Activated B cell treated with CpG ODN at 0.5 μM for 24 hours (primary cell): ENCODE results near the gene PSMD14. TPM values are rescaled to one million over a fixed set of nuclear protein-coding genes. Genes with fewer than 3 reads are reported as not detected.

Source experiments
- ATAC-seq: fragments of 200-7000 bp; cut with Tn5 transposase; one replicate; pipeline ENCODE4 v1.10.0; 2021; ENCODE audit warnings: low read depth, mild to moderate bottlenecking, moderate library complexity
- CTCF ChIA-PET: fragments of 350-600 bp; sonication (Branson Sonifier 250); formaldehyde crosslinking; loops from one replicate; lab custom pipeline; 2021; ENCODE audit warnings: antibody characterized with exemption; lab: Charles Lee
- POLR2A ChIA-PET: fragments of 350-600 bp; sonication (Branson Sonifier 250); formaldehyde crosslinking; loops from one replicate; lab custom pipeline; 2021; ENCODE audit warnings: antibody characterized with exemption; lab: Charles Lee
- DNase-seq: peaks from one replicate; pipeline ENCODE4 v3.0.0; 2022
- H3K27ac Mint-ChIP-seq: one replicate; pipeline ENCODE4 v1.8.0; 2020; ENCODE audit warnings: mixed read lengths
- H3K27me3 Mint-ChIP-seq: one replicate; pipeline ENCODE4 v1.8.0; 2021; ENCODE audit warnings: mixed read lengths
- H3K36me3 Mint-ChIP-seq: one replicate; pipeline ENCODE4 v1.8.0; 2021; ENCODE audit warnings: low read depth, mixed read lengths
- H3K4me1 Mint-ChIP-seq: one replicate; pipeline ENCODE4 v1.8.0; 2021; ENCODE audit warnings: mixed read lengths
- H3K4me3 Mint-ChIP-seq: one replicate; pipeline ENCODE4 v1.8.0; 2020; ENCODE audit warnings: mild to moderate bottlenecking, mixed read lengths
- H3K9me3 Mint-ChIP-seq: one replicate; pipeline ENCODE4 v1.8.0; 2020; ENCODE audit warnings: mixed read lengths
- intact Hi-C: fragments of 100-400 bp; cut with micrococcal nuclease; formaldehyde crosslinking; loops from one replicate; pipeline ENCODE4 v1.15.1; 2024
- total RNA-seq: library from RNA; stranded (reverse); gene quantifications from 2 replicates; pipeline ENCODE4 v1.2.3, GENCODE V29; 2022
- TF ChIP-seq, protein P1 (sequence below): fragments of 200-600 bp; IDR thresholded peaks from one replicate; pipeline ENCODE4 v1.8.0; 2022; ENCODE audit warnings: antibody characterized with exemption, mild to moderate bottlenecking

Gene PSMD14
- total RNA-seq, 1 donor from 2014 or later, result 55.1 TPM

DNA sequence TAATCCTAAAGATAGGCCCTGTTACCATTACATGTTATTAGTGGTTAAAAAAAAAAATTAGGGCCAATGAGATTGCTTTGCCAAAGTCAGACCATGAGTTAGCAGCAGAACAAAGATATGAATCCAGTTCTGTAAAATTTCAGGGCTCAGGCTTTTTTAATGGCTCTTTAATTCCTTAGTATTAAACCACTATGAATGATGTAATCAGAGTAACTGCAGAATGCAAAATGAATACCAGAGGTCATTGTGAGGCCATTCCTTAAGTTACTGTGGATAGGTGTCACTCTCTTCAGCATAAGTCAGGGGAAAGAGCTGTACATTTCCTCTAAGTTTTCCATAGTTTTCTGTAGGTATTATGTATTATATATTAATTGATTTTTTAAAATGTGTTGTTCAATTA, 65.7 kb downstream of the PSMD14 start:
- ChIA-PET POLR2A (no interaction called here), CTCF (no interaction called here)
- no peak for ATAC-seq
- H3K27ac Mint-ChIP-seq, result no peak overlapping the region
- no peaks in the 10 kb centered on the region for H3K9me3 Mint-ChIP-seq
- intact Hi-C loops, result no loop called here
- peaks cover 41% of the 10 kb centered on the region for H3K36me3 Mint-ChIP-seq
- no peak overlapping the region for H3K4me3 Mint-ChIP-seq
- H3K27me3 Mint-ChIP-seq, result no peaks in the 10 kb centered on the region
- TF ChIP-seq, protein P1, sequence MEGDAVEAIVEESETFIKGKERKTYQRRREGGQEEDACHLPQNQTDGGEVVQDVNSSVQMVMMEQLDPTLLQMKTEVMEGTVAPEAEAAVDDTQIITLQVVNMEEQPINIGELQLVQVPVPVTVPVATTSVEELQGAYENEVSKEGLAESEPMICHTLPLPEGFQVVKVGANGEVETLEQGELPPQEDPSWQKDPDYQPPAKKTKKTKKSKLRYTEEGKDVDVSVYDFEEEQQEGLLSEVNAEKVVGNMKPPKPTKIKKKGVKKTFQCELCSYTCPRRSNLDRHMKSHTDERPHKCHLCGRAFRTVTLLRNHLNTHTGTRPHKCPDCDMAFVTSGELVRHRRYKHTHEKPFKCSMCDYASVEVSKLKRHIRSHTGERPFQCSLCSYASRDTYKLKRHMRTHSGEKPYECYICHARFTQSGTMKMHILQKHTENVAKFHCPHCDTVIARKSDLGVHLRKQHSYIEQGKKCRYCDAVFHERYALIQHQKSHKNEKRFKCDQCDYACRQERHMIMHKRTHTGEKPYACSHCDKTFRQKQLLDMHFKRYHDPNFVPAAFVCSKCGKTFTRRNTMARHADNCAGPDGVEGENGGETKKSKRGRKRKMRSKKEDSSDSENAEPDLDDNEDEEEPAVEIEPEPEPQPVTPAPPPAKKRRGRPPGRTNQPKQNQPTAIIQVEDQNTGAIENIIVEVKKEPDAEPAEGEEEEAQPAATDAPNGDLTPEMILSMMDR, result no peak
- no peaks in the 10 kb centered on the region for H3K4me1 Mint-ChIP-seq
- no peak for DNase-seq

DNA sequence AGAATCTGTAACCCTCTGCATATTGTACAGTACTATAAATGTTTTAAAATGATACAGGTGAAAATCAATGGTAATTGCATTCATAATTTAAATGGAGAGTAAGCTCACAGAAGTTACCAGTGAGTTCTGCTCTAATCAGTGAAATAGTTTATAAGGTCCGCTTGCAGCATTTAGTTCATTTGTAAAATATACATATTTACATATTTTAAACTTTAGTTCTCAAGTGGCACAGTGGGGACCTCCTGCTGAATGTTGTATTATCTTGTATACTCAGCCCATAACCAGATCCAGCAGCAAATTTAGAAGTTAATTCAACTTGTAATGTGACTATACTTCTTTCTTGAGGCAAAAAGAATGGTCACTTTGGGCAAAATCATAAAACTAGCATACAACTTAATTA, 66.2 kb downstream of the PSMD14 start:
- DNase-seq (no peak), ATAC-seq (no peak)
- CTCF ChIA-PET, result no interaction called here
- H3K4me3 Mint-ChIP-seq, result no peak overlapping the region
- intact Hi-C loops, result no loop called here
- TF ChIP-seq, protein P1, result no peak
- H3K27me3 Mint-ChIP-seq, result no peaks in the 10 kb centered on the region
- peaks cover 38% of the 10 kb centered on the region for H3K36me3 Mint-ChIP-seq
- H3K27ac Mint-ChIP-seq, result no peak overlapping the region
- no peaks in the 10 kb centered on the region for H3K9me3 Mint-ChIP-seq
- no peaks in the 10 kb centered on the region for H3K4me1 Mint-ChIP-seq
- POLR2A ChIA-PET, result no interaction called here

DNA sequence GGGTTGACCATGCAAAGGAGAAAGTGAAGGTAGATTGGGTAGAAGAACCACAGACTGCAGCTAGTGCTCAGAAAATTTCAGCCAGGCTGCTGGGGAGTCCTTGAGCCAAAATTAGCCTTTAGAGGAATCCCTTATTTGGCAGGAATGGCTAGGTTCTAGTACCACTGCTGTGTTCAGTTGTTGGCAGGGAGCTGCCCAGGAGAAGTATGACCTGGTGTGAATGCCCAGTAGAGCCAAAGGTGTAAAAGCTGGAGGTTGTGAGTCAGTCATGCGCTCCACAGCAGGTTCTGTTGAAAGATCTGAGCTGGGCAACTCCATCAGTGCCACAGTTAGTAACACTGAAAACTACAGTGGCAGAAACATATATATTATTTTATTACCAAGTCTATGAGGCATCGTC, 71.5 kb downstream of the PSMD14 start:
- Mint-ChIP-seq H3K4me3 (no peak overlapping the region), H3K9me3 (no peaks in the 10 kb centered on the region), H3K27ac (no peak overlapping the region), H3K4me1 (peaks cover 3% of the 10 kb centered on the region), H3K27me3 (no peaks in the 10 kb centered on the region), H3K36me3 (peaks cover 22% of the 10 kb centered on the region)
- TF ChIP-seq, protein P1, result no peak
- ChIA-PET CTCF (no interaction called here), POLR2A (no interaction called here)
- DNase-seq, result no peak
- intact Hi-C loops, result no loop called here
- no peak for ATAC-seq

GRCh38 chr2:161381546-161381945, 73.3 kb downstream of the PSMD14 start:
- ChIA-PET CTCF (no interaction called here), POLR2A (no interaction called here)
- DNase-seq (no peak), ATAC-seq (no peak)
- H3K27me3 Mint-ChIP-seq, result no peaks in the 10 kb centered on the region
- H3K4me1 Mint-ChIP-seq, result peaks cover 16% of the 10 kb centered on the region
- intact Hi-C loops, result no loop called here
- no peak overlapping the region for H3K27ac Mint-ChIP-seq
- peaks cover 21% of the 10 kb centered on the region for H3K36me3 Mint-ChIP-seq
- TF ChIP-seq, protein P1, result no peak
- no peak overlapping the region for H3K4me3 Mint-ChIP-seq
- no peaks in the 10 kb centered on the region for H3K9me3 Mint-ChIP-seq

DNA sequence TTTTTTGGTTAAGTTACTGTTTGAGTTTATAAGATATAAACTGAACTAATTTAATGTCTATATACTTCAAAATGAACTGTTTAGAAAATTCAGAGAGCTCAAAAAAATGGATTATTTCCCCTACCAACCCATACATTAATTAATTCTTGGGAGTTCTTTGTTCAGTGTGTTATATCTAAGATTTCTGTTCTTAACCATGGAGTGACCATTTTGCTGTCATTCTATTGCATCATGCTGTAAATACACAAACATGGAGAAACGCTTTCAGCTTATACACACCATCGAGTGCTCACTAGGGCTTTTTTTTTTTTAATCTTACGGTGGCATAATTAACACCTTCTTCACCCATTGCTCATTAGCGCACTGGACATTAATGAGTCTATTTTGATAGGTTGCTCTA, 74.5 kb downstream of the PSMD14 start:
- H3K27ac Mint-ChIP-seq, result no peak overlapping the region
- ChIA-PET POLR2A (interaction anchor here (0.9 kb wide), 1 partner anchor 27 kb away, joined by 3 read pairs; no protein-coding TSS in a partner anchor), CTCF (no interaction called here)
- peaks cover 26% of the 10 kb centered on the region for H3K36me3 Mint-ChIP-seq
- DNase-seq (no peak), ATAC-seq (no peak)
- TF ChIP-seq, protein P1, result no peak
- H3K27me3 Mint-ChIP-seq, result no peaks in the 10 kb centered on the region
- H3K9me3 Mint-ChIP-seq, result no peaks in the 10 kb centered on the region
- H3K4me3 Mint-ChIP-seq, result no peak overlapping the region
- H3K4me1 Mint-ChIP-seq, result peaks cover 20% of the 10 kb centered on the region
- intact Hi-C loops, result no loop called here
